HUDEP-2 (cell line): ENCODE measurements around the gene NPAS2.

Experiments used
- DNase-seq, 76 experiments: peaks; one replicate each; lab custom pipeline; 2025; ENCODE audit not compliant: unreplicated experiment in 76 of 76; lab: John Stamatoyannopoulos, UW

The NPAS2 gene

DNA sequence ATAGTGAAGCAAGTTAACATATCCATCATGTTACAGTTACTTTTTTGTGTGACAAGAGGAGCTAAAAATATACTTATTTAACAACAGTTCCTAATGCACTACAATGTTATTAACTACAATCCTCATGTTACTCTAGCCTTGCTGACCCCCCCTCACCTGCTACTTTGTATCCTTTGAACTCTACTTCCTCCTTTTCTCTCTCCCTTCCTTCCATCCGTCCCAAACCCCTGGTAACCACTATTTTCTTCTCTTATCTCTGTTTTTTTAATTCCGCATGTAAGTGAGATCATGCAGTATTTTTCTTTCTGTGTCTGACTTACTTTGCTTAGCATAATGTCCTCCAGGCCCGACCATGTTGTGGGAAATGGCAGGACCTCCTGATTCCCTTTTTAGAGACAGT lies 59.4 kb downstream of the NPAS2 start:
- DNase-seq = no peak

DNA sequence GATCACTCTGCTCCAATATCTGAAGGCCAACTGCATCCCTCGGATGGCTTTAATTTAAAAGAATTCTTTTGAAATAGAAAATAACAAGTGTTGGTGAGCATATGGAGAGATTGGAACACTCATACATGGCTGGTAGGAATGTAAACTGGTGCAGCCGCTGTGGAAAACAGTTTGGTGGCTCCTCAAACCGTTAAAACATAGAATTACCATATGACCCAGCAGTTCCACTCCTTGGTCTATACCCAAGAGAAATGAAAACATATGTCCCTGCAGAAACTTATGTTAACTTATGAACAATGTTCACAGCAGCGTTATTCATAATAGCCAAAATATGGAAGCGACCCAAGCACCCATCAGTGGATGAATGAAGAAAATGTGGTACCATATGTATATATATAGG lies 60.1 kb downstream of the NPAS2 start:
- DNase-seq = no peak

DNA sequence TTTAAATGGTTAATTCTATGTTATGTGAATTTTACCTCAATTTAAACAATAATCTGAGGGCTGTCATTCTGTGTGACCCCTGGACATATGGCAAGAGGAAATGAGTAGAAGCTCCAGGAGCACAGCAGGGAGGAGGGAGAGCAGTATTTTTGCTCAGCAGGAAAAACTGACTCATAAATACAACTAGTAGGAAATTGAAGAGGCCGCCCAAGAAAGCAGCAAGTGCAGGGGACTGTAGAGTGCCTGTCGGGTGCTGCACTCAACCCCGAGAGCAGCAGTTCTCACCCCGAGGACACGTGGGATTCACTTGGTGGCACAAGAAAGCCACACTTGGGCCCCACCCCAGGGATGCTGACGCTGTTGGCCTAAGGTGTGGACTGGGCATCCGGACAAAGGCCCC lies 60.8 kb downstream of the NPAS2 start:
- no peak for DNase-seq

- no peak for DNase-seq
These were observed 63.0 kb downstream of the NPAS2 start for GRCh38 chr2:100882645-100883613.

DNA sequence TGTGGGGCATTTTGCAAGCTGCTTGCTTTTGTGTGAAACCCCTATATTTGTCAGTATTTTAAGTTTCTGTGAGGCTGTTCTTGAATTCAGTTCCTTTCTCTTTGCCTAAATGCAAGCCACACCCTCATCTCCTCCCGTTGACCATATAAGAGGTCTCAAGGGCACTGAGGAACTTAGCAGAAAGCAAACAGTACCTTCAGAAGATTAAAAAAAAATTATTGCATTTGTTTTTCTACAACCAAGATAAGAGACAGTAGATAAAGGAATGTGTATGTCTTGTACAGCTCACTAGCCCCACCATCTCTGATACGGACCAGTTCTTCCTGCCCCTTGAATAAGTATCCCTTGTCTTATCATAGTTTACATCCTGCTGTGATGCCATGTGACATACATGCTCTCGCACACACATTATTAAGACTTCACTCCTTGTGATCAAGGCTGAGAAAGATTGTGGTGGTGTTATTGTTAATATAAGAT lies 64.2 kb downstream of the NPAS2 start:
- DNase-seq = no peak

GRCh38 chr2:100886085-100886484 lies 66.1 kb downstream of the NPAS2 start:
- no peak for DNase-seq

- DNase-seq = no peak
These were observed 67.2 kb downstream of the NPAS2 start for GRCh38 chr2:100887039-100887578.

DNA sequence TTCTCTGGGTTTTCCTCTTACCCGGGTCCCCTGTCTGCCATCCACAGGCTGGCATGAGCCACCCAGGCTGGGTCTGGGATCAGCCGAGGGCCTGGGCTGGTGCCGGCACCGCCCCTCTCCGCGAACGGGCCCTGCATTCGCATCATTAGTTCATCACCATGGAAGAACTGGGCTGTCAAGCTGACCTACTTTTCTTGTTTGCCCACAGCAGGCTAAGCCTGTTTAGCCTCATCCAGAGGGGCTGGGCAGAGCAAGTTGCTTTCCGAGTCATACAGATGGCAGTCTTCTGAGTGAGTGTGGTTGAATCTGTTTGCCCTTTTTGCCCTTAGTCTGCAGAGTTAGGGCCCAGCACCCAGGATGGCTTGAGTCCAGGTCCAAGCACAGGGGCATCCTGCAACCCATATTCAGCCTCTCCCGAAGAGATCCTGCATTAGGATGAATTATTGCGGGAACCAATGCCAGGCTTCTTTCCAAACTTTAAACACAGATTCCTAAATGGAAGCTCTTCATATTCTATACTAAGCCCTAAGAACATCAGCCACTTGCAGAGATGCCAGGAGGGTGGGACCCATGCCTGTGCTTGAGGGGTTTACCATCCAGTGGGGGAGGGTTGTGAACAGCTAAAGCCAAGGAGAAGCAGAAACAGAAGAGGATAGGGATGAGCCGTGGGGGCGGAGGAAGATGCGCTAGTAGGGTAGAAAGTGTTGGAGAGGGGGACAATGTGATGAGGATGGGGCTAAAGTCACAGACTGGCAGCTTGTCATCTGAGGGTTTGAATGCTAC lies 68.0 kb downstream of the NPAS2 start:
- DNase-seq = no peak

- DNase-seq = no peak
These were observed 68.7 kb downstream of the NPAS2 start for GRCh38 chr2:100888601-100889000.

DNA sequence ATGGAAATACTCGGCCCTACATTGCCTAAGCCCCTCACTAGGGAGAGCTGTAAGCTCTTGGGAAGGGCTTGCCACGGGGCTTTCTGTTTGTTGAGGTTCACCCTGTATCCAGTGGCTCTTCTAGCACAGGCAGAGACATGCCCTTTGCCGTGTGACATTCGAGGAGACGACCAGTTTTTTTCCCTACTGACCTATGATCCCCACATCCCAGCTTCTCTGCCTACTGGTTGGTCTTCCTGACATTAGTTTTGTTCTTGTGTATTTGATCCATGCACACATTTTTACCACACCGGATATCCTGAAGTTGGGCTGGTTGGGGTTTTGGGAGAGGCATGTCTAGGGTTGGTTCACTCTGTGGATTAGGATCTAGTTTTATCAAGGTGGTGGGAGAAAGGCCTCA lies 69.3 kb downstream of the NPAS2 start:
- no peak for DNase-seq

GRCh38 chr2:100891906-100892642 lies 72.1 kb downstream of the NPAS2 start:
- DNase-seq = peak in 1 of 76 experiments; percentile 3

- DNase-seq = no peak
These were observed 73.6 kb downstream of the NPAS2 start for GRCh38 chr2:100893392-100894104.

- DNase-seq = no peak
These were observed 74.3 kb downstream of the NPAS2 start for GRCh38 chr2:100894105-100894795.

- DNase-seq = no peak
These were observed 74.8 kb downstream of the NPAS2 start for GRCh38 chr2:100894796-100895156.

DNA sequence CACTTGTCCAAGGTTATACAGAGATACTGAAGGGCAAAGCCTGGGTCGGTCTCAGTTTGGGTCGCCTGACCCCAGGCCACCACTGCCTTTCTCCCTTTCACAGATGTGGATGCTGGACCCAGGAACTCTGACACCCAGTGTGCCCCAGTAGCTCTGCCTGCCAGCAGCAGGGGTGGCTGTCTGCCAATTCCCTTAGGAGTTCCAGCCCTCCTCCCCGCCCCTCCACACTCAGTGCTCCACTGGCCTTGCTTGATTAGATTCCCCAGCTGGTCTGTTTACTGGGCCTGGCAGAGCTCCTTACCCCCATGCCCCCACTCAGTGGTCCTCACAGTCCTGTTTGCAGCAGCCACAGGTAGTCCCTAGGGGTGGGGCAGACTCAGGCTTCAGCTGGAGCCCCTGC lies 75.5 kb downstream of the NPAS2 start:
- peak in 45 of 76 experiments; percentile 2 to 64 (median 22) for DNase-seq

- DNase-seq = no peak
These were observed 76.2 kb downstream of the NPAS2 start for GRCh38 chr2:100895934-100896685.

- no peak for DNase-seq
These were observed 78.2 kb downstream of the NPAS2 start for GRCh38 chr2:100898035-100898665.

DNA sequence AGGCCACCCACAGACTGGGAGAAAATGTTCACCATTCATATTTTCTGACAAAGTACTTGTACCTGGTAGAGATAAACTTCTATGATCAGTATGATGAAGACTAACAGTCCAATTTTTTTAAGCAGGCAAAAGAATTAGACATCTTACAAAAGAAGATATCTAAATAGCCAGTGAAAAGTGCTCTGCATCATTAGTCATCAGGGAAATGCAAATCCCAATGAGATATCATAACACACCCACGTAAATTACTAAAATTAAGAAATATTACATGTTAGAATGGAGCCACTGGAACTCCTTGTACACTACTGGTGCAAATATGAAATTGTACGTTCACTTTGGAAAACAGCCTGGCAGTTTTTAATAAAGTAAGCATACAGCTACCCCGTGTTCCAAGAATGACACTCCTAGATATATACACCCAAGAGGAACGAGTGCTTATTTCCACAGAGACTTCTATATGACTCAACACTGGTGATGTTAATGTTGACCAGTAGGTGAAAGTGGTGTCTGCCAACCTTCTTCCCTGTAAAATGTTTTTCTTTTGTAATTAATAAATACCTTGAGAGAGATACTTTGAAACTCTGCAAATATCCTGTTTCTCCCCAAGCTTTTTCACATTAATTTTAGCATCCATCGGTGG lies 80.3 kb downstream of the NPAS2 start:
- DNase-seq = no peak
